ENCODE measurements around the gene C19orf85.

C19orf85 gene

DNA sequence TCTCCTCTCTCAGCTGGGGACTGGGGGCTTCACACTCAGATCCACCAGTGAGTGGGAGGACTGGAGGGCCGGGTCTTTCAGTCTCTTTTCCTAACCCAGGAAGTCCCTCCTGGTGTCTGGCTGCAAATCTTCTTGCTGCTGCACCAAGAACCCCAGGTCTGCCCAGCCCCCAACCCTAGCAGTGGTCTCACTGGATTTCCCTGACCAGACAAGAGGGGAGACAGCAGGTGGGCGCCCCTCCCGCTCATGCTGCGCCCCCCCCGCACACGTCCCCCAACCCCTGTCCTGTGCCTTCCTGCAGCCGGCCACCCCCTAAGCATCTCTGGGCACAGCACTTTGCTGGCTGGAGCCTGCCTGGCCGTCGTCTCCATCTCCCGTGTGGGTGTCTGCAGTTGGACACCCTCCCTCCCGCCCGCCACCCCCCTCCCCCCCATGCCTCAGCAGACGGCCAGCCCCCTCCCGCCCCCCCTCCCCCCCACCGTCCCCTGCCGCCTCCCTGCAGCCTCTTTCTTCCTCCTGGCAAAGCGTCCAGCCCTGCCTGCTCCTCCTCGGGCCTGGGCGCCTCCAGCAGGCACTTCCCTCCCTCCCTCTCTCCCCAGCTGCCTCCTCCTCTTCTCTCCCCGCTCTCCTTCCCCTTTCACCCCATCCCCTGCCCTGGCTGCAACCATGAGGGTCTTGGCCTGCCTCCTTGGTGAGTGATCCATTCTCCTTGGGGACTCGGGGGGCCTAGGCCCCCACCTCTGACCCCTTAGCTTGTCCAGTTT is 23.6 kb upstream of the C19orf85 start, which contains the start of gene SSC5D:
SSC5D (plus strand) TSS at position 513 of the 764 bp plus-strand sequence; CDS start at position 667, 154 bp downstream.
- peaks cover 0 to 2% of the 10 kb centered on the region in 2 donors for H3K36me3 ChIP-seq (ENCODE audit: control insufficient read depth in 1 of 2, insufficient read depth in 2 of 2, low read length in 2 of 2)
- peaks cover 3 to 89% of the 10 kb centered on the region in 2 donors for H3K4me1 ChIP-seq (ENCODE audit: control insufficient read depth in 1 of 2, insufficient read depth in 2 of 2, low read length in 2 of 2)
- no peaks in the 10 kb centered on the region for H3K27me3 ChIP-seq (ENCODE audit: low read depth, low read length)

DNA sequence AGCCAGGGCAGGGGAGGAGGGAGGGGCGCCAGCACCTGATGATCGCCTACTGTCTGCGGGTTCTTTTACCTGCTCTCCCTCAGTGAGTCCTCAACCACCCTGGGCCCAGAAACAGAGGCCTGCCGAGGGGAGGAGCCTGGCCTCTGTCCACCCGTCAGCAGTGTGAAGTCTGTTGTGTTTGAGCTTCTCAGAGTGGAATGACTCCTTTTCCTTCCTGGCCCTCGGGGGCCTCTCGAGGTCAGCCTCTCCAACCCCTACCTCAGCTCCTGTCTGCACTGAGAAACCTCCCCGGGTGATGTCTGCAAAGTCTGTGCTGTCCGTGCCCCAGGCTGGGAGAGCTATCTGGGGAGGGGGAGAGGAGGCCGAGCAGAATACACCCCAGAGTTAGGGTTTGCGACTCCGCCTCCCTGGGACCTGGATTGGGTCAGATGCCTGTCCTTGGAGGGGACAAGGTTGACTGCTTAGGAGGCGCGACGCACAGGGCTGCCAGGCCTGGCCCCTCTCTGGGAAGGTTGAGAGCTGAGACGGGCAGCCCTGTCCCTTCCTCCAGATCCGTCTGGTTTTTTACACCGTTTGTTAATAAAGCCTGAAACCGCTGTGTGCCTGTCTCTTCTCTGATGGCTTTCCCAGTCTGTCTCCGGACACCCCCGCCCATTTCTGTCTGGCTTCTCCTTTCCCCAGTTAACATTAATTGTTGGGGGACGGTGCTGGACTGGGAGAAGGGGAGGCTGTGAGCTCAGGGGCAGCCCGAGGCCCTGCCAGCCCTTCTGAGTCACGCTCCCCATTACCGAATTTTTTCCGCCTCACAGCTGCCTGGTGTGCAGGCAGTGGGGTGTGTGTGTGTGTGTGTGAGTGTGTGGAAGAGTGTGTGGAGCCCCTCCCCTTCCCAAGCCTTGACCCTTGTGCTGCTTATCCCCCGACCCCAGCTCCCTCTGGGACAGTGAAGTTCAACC is 22.7 kb upstream of the C19orf85 start:
- H3K27ac ChIP-seq (ENCODE audit: low read length): peak overlapping the region; percentile 84
- H3K4me1 ChIP-seq (ENCODE audit: control insufficient read depth in 1 of 2, insufficient read depth in 2 of 2, low read length in 2 of 2): peaks cover 3 to 80% of the 10 kb centered on the region in 2 donors
- H3K9me3 ChIP-seq (ENCODE audit: control insufficient read depth in 1 of 2, low read length in 2 of 2): no peaks in the 10 kb centered on the region
- H3K4me3 ChIP-seq (ENCODE audit: low read depth in 1 of 2, low read length in 2 of 2): peak overlapping the region in 1 of 2 donors; percentile 64
- no peaks in the 10 kb centered on the region for H3K27me3 ChIP-seq (ENCODE audit: low read depth, low read length)
- peaks cover 0 to 10% of the 10 kb centered on the region in 2 donors for H3K36me3 ChIP-seq (ENCODE audit: control insufficient read depth in 1 of 2, insufficient read depth in 2 of 2, low read length in 2 of 2)

More for the DNA sequence above, 23.6 kb upstream of the C19orf85 start, which contains the start of gene SSC5D:
- Histone ChIP-seq H3K27ac (ENCODE audit: low read length) (peak within 1 kb of the TSS; percentile 84), H3K4me3 (ENCODE audit: low read depth in 1 of 2, low read length in 2 of 2) (peak within 1 kb of the TSS; percentile 37 to 64), H3K9me3 (ENCODE audit: control insufficient read depth in 1 of 2, low read length in 2 of 2) (no peaks in the 10 kb centered on the region)

DNA sequence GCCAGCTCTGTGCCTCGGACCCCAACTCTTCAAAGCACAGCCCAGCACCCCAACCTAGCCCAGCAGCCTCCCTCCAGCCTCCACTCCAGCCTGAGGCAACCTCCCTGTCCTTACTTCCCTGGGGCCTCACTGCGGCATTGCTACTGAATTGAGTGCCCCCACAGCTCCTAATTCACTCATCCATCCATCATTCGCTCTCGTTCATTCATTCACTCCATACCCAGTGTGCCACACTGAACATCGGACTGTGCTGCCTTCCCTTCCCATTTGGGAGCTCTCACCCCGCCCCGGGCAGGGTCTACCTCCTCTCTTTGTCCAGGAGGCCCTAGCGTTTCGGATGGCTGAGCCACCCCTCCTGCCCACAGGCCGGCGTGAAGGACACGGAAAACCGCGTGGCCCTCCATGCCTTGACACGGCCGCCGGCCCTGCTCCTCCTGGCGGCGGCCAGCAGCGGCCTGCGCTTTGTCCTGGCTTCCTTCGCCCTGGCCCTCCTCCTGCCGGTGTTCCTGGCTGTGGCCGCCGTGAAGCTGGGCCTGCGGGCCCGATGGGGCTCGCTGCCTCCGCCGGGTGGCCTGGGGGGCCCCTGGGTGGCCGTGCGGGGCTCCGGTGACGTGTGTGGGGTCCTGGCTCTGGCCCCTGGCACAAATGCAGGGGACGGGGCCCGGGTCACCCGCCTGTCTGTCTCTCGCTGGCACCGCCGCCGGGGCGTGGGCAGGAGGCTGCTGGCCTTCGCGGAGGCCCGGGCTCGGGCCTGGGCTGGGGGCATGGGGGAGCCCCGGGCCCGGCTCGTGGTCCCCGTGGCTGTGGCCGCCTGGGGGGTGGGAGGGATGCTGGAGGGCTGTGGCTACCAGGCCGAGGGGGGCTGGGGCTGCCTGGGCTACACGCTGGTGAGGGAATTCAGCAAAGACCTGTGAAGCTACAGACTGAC is 21.8 kb upstream of the C19orf85 start:
- no peaks in the 10 kb centered on the region for H3K27me3 ChIP-seq (ENCODE audit: low read depth, low read length)
- peaks cover 0 to 13% of the 10 kb centered on the region in 2 donors for H3K36me3 ChIP-seq (ENCODE audit: control insufficient read depth in 1 of 2, insufficient read depth in 2 of 2, low read length in 2 of 2)
- H3K9me3 ChIP-seq (ENCODE audit: control insufficient read depth in 1 of 2, low read length in 2 of 2): no peaks in the 10 kb centered on the region
- peaks cover 3 to 71% of the 10 kb centered on the region in 2 donors for H3K4me1 ChIP-seq (ENCODE audit: control insufficient read depth in 1 of 2, insufficient read depth in 2 of 2, low read length in 2 of 2)
- H3K27ac ChIP-seq (ENCODE audit: low read length): peak overlapping the region; percentile 84
- peak overlapping the region in 1 of 2 donors; percentile 64 for H3K4me3 ChIP-seq (ENCODE audit: low read depth in 1 of 2, low read length in 2 of 2)

DNA sequence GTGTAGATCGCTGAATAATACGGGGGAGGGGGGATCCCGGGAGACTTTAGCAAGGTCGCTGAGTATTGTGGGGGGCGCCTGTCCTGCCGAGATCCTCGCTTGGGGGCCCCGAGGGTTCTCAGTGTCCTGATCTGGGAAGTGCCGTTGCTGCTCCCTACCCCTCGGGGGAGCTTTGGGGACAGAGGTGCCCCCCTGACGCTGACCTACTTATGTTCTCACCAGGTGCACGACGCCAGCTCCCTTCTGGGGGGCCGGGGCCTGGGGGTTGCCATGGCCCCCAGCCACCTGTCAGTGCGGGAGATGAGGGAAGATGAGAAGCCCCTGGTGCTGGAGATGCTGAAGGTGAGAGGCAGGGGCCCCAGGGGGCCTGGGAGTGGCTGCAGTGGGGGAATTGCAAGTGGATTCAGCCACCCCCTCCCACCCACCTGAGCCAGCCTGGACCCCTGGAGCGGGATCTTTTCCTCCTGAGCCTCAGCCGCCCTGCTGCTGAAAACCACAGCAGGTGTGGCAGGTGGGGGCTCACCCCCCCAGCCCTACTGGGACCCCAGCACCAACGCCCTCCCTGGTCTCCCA is 21.0 kb upstream of the C19orf85 start:
- H3K4me1 ChIP-seq (ENCODE audit: control insufficient read depth in 1 of 2, insufficient read depth in 2 of 2, low read length in 2 of 2): peaks cover 3 to 63% of the 10 kb centered on the region in 2 donors
- peak overlapping the region in 1 of 2 donors; percentile 64 for H3K4me3 ChIP-seq (ENCODE audit: low read depth in 1 of 2, low read length in 2 of 2)
- H3K9me3 ChIP-seq (ENCODE audit: control insufficient read depth in 1 of 2, low read length in 2 of 2): no peaks in the 10 kb centered on the region
- H3K27me3 ChIP-seq (ENCODE audit: low read depth, low read length): no peaks in the 10 kb centered on the region
- H3K36me3 ChIP-seq (ENCODE audit: control insufficient read depth in 1 of 2, insufficient read depth in 2 of 2, low read length in 2 of 2): peaks cover 0 to 19% of the 10 kb centered on the region in 2 donors
- peak overlapping the region; percentile 39 for H3K27ac ChIP-seq (ENCODE audit: low read length)

DNA sequence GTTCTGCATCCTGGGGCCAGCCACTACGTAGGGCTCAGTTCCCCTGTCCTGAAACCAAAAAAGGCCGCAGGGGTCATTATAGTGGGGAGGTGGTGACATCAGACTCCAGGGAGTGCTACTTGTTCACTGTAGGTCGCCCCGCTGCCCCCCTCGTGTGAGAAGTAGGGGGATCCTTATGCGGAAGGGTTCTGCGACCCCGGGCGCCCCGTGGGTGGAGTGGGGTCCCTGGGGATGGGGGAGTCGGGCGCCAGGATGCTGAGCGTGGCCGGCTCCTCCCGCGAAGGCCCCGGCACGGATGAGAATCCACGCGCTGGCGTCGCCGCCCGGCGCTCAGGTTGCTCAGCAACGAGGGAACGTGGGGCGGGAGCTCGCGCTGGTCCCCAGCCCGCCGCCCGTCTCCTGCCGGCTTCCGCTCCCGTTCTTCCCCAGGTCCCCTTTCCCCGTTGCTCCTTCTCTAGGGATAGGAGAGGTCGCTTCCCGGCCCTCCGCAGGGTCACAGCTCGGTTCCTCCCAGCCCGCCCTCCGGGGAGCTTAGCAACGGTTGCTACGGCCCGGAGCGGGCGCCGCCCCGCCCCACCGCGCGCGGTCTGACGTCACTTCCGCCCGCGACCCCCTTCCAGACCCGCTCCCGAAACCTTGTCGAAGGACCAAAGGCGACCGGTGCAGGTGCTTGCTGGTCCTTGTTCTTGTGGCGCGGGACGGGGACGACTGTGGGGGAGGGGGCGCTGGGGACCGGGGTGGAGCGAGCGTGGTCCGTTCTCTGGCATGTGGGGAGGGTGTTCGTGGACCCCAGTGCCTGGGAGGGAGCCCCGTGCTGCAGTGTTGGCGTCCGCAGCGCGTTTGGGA is 20.3 kb upstream of the C19orf85 start, which contains the start of gene NAT14:
NAT14 (plus strand) TSS at position 596 of the 846 bp plus-strand sequence. CDS start 521 bp downstream, outside the sequence.
- Histone ChIP-seq H3K27me3 (ENCODE audit: low read depth, low read length) (no peaks in the 10 kb centered on the region), H3K4me3 (ENCODE audit: low read depth in 1 of 2, low read length in 2 of 2) (peak within 1 kb of the TSS; percentile 42 to 64), H3K9me3 (ENCODE audit: control insufficient read depth in 1 of 2, low read length in 2 of 2) (no peaks in the 10 kb centered on the region), H3K4me1 (ENCODE audit: control insufficient read depth in 1 of 2, insufficient read depth in 2 of 2, low read length in 2 of 2) (peaks cover 3 to 56% of the 10 kb centered on the region in 2 donors), H3K27ac (ENCODE audit: low read length) (peak within 1 kb of the TSS; percentile 39), H3K36me3 (ENCODE audit: control insufficient read depth in 1 of 2, insufficient read depth in 2 of 2, low read length in 2 of 2) (peaks cover 0 to 19% of the 10 kb centered on the region in 2 donors)

DNA sequence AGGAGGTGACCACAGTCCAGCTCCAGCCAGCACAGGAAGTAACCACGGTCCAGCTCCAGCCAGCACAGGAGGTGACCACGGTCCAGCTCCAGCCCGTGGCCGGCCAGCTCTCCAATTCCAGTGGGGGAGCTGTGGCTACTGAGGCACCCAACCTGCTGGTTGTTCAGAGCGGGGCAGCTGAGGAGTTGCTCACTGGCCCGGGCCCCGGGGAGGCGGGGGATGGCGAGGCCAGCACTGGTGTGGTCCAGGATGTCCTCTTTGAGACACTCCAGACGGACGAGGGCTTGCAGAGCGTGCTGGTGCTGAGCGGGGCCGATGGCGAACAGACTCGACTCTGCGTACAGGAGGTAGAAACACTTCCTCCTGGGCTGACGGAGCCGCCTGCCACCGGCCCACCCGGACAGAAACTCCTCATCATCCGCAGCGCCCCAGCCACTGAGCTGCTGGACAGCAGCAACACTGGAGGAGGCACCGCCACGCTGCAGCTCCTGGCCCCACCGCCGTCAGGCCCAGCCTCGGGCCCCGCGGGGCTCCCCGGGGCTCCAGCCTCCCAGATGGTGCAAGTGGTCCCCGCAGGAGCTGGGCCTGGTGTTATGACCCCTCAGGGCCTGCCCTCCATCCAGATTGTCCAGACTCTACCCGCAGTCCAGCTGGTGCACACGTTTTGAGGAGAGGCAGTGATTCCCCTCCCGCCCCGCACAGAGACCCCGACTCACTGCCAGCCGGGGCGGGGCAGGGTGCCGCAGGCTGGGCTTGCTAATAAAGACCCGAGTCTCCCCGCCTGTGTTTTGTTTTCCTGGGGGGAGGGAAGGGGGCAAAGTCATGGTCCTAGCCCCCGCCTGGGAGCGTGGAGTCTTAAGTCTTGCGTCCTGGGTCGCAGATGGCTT is 19.4 kb upstream of the C19orf85 start:
- no peak overlapping the region for H3K27ac ChIP-seq (ENCODE audit: low read length)
- H3K9me3 ChIP-seq (ENCODE audit: control insufficient read depth in 1 of 2, low read length in 2 of 2): no peaks in the 10 kb centered on the region
- H3K4me1 ChIP-seq (ENCODE audit: control insufficient read depth in 1 of 2, insufficient read depth in 2 of 2, low read length in 2 of 2): peaks cover 3 to 47% of the 10 kb centered on the region in 2 donors
- H3K27me3 ChIP-seq (ENCODE audit: low read depth, low read length): no peaks in the 10 kb centered on the region
- H3K36me3 ChIP-seq (ENCODE audit: control insufficient read depth in 1 of 2, insufficient read depth in 2 of 2, low read length in 2 of 2): peaks cover 0 to 19% of the 10 kb centered on the region in 2 donors
- H3K4me3 ChIP-seq (ENCODE audit: low read depth in 1 of 2, low read length in 2 of 2): peak overlapping the region in 1 of 2 donors; percentile 64

DNA sequence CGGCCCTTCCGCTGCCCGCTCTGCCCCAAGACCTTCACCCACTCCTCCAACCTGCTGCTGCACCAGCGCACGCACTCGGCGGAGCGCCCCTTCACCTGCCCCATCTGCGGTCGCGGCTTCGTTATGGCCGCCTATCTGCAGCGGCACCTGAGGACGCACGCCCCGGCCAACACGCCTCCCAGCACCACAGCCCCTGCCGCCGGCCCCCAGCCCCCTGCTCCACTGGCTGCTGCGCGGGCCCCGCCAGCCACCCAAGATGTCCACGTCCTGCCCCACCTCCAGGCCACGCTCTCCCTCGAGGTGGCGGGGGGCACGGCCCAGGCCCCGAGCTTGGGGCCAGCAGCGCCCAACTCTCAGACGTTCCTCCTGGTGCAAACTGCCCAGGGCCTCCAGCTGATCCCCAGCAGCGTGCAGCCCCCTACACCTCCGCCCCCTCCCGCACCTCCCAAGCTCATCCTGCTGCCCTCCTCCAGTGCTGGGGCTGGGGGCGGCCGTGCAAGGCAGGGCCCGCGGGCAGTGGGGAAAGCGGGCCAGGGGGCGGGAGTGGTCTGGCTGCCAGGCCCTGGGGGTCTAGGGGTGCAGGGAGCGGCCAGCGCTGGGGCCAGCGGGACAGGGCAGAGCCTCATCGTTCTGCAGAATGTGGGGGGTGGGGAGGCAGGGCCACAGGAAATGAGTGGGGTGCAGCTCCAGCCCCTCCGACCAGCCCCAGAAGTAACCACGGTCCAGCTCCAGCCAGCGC is 18.6 kb upstream of the C19orf85 start:
- H3K4me1 ChIP-seq (ENCODE audit: control insufficient read depth in 1 of 2, insufficient read depth in 2 of 2, low read length in 2 of 2): peaks cover 3 to 42% of the 10 kb centered on the region in 2 donors
- no peak overlapping the region for H3K27ac ChIP-seq (ENCODE audit: low read length)
- no peak overlapping the region for H3K4me3 ChIP-seq (ENCODE audit: low read depth in 1 of 2, low read length in 2 of 2)
- no peaks in the 10 kb centered on the region for H3K9me3 ChIP-seq (ENCODE audit: control insufficient read depth in 1 of 2, low read length in 2 of 2)
- no peaks in the 10 kb centered on the region for H3K27me3 ChIP-seq (ENCODE audit: low read depth, low read length)
- H3K36me3 ChIP-seq (ENCODE audit: control insufficient read depth in 1 of 2, insufficient read depth in 2 of 2, low read length in 2 of 2): peaks cover 0 to 19% of the 10 kb centered on the region in 2 donors

DNA sequence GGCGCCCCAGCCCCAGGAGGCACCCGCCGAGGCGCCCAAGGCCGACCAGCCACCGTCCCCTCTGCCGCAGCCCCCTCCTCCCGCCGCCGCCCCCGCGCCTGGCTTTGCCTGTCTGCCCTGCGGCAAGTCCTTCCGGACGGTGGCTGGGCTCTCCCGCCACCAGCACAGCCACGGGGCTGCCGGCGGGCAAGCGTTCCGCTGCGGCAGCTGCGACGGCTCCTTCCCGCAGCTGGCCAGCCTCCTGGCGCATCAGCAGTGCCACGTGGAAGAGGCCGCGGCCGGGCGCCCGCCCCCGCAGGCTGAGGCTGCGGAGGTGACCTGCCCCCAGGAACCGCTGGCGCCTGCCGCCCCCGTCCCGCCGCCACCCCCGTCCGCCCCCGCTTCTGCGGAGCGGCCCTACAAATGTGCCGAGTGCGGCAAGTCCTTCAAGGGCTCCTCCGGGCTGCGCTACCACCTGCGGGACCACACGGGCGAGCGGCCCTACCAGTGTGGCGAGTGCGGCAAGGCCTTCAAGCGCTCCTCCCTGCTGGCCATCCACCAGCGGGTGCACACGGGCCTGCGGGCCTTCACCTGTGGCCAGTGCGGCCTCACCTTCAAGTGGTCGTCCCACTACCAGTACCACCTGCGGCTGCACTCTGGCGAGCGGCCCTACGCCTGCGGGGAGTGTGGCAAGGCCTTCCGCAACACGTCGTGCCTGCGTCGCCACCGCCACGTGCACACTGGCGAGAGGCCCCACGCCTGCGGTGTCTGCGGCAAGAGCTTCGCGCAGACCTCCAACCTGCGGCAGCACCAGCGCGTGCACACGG is 17.8 kb upstream of the C19orf85 start:
- no peak overlapping the region for H3K27ac ChIP-seq (ENCODE audit: low read length)
- peaks cover 0 to 19% of the 10 kb centered on the region in 2 donors for H3K36me3 ChIP-seq (ENCODE audit: control insufficient read depth in 1 of 2, insufficient read depth in 2 of 2, low read length in 2 of 2)
- H3K9me3 ChIP-seq (ENCODE audit: control insufficient read depth in 1 of 2, low read length in 2 of 2): no peaks in the 10 kb centered on the region
- no peaks in the 10 kb centered on the region for H3K27me3 ChIP-seq (ENCODE audit: low read depth, low read length)
- no peak overlapping the region for H3K4me3 ChIP-seq (ENCODE audit: low read depth in 1 of 2, low read length in 2 of 2)
- peaks cover 8 to 41% of the 10 kb centered on the region in 2 donors for H3K4me1 ChIP-seq (ENCODE audit: control insufficient read depth in 1 of 2, insufficient read depth in 2 of 2, low read length in 2 of 2)

Measured in muscle layer of duodenum (tissue), 2 donors.